ENCODE results near the gene DHRS13.

- TF ChIP-seq CEBPB (IDR thresholded peaks at IDR 0.05) (no peak), KDM1A (IDR thresholded peaks at IDR 0.05; ENCODE audit: low read depth) (no peak), ZFP36 (IDR thresholded peaks at IDR 0.05; ENCODE audit: borderline replicate concordance, partially characterized antibody) (no peak), HDAC2 (IDR thresholded peaks at IDR 0.05) (peak; percentile 10), RCOR1 (IDR thresholded peaks at IDR 0.05; ENCODE audit: low read depth, low read length) (no peak), CTCF (IDR thresholded peaks at IDR 0.05) (no peak), EHMT2 (IDR thresholded peaks at IDR 0.05; ENCODE audit: low read depth) (no peak), SMC3 (IDR thresholded peaks at IDR 0.05) (no peak), POLR2A (IDR thresholded peaks at IDR 0.05; ENCODE audit: low read length) (no peak), MAFK (IDR thresholded peaks at IDR 0.05; ENCODE audit: partially characterized antibody) (no peak), JUNB (IDR thresholded peaks at IDR 0.05) (no peak), EP300 (IDR thresholded peaks at IDR 0.05) (no peak), ZNF302 (CRISPR knock-in tag; IDR thresholded peaks at IDR 0.05) (no peak), FOSB (CRISPR knock-in tag; IDR thresholded peaks at IDR 0.05) (no peak)
Observed at GRCh38 chr17:28855336-28855679, 47.6 kb downstream of the DHRS13 start.

All from A549 (cell line).